Activated T-helper 17 cell treated with anti-CD3 and anti-CD28 coated beads, Interleukin-2, amount 50 U/mL, for 72 hours (primary cell): ENCODE results near the gene EMP1. TPM values are rescaled to one million over a fixed set of nuclear protein-coding genes. Genes with fewer than 3 reads are reported as not detected.
"Not testable (repeated sequence)": the region's sequence is repeated elsewhere in the genome, so short reads cannot be mapped to it uniquely, and the experiment has no call there.

Experiments
- ATAC-seq: fragments of 150-1000 bp; cut with Tn5 transposase; replicated peaks from 2 replicates; pipeline ENCODE4 v1.10.0; 2021; ENCODE audit warnings: mild to moderate bottlenecking, moderate library complexity
- H3K27ac Mint-ChIP-seq: one replicate; pipeline ENCODE4 v1.8.0; 2022; ENCODE audit warnings: mixed read lengths
- H3K27me3 Mint-ChIP-seq: one replicate; pipeline ENCODE4 v1.8.0; 2022; ENCODE audit warnings: mixed read lengths
- H3K36me3 Mint-ChIP-seq: one replicate; pipeline ENCODE4 v1.8.0; 2022; ENCODE audit warnings: low read depth, mild to moderate bottlenecking, mixed read lengths
- H3K4me1 Mint-ChIP-seq: one replicate; pipeline ENCODE4 v1.8.0; 2022; ENCODE audit warnings: mixed read lengths
- H3K4me3 Mint-ChIP-seq: one replicate; pipeline ENCODE4 v1.8.0; 2022; ENCODE audit warnings: mild to moderate bottlenecking, mixed read lengths
- H3K9me3 Mint-ChIP-seq: one replicate; pipeline ENCODE4 v1.8.0; 2022; ENCODE audit warnings: mixed read lengths
- total RNA-seq, 2 donors: library from RNA; stranded (reverse); gene quantifications; one replicate each; pipeline ENCODE4 v1.2.3, GENCODE V29; 2022

The EMP1 gene
- total RNA-seq, 2 donors from 2014 or later = 36.7 to 60.2 TPM

DNA sequence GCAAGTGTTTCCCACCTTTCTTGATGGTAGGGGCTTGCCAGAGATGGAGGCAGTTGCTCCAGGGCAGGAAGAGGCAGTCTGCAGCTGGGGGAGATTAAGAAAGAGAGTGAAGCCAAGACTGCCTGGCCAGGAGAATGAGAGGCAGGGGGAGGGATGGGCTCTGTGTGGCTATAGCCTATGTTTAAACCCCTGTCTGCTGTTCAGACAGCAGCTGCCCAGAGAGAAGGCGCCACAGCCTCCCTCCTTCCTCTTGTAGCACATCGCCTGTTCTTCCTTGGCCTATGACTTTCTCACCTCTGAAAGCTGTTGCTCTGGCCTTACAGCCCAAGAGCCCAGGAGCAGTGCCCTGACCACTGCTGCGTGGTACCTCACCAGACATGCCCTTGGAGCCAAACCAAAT is 61.7 kb downstream of the EMP1 start:
- ATAC-seq = no peak
- Mint-ChIP-seq H3K27ac (no peak overlapping the region), H3K27me3 (no peaks in the 10 kb centered on the region), H3K36me3 (no peaks in the 10 kb centered on the region), H3K4me1 (no peaks in the 10 kb centered on the region), H3K4me3 (no peak overlapping the region), H3K9me3 (no peaks in the 10 kb centered on the region)

DNA sequence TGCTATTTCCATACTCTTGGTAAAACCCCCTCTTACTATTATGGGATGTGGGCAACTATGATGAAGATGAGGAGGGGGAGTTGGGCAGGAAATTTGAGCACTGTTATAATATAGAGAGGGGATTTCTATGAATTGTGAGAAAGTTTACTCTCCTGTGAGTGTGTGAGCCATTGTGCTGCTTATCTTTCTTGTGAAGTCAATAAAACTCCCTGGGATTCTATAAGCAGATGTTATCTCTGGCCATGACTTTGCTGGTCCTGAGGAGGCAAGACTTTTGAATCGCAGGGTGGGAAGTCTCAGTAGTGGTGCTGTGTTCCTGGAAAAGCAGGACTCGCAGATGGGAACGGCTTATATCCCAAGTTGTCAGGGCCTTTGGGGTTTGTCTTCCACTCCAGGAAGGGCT is 62.2 kb downstream of the EMP1 start:
- Mint-ChIP-seq H3K27ac (no peak overlapping the region), H3K9me3 (peaks cover 2% of the 10 kb centered on the region), H3K4me3 (no peak overlapping the region), H3K4me1 (no peaks in the 10 kb centered on the region), H3K36me3 (no peaks in the 10 kb centered on the region), H3K27me3 (peaks cover 3% of the 10 kb centered on the region)
- no peak for ATAC-seq

DNA sequence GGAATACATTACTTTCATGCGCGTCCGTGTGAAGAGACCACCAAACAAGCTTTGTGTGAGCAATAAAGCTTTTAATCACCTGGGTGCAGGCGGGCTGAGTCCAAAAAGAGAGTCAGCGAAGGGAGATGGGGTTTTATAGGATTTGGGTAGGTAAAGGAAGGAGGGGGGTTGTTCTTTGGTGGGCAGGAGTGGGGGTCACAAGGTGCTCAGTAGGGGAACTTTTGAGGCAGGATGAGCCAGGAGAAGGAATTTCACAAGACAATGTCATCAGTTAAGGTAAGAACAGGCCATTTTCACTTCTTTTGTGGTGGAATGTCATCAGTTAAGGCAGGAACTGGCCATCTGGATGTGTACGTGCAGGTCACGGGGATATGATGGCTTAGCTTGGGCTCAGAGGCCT is 63.1 kb downstream of the EMP1 start:
- not testable (repeated sequence) for ATAC-seq, H3K4me1 Mint-ChIP-seq, H3K4me3 Mint-ChIP-seq, H3K27me3 Mint-ChIP-seq, H3K36me3 Mint-ChIP-seq, H3K27ac Mint-ChIP-seq, H3K9me3 Mint-ChIP-seq

DNA sequence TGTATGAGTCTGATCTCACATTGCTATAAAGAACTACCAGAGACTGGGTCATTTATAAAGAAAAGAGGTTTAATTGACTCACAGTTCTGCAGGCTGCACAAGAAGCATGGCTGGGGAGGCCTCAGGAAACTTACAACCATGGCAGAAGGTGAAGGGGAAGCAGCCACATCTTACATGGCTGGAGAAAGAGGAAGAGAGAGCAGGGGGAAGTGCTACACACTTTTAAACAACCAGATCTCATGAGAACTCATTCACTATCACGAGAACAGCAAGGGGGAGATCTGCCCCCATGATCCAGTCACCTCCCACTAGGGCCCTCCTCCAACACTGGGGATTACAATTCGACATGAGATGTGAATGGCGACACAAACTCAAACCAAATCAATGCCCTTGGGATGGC is 71.3 kb downstream of the EMP1 start:
- H3K27ac Mint-ChIP-seq, H3K36me3 Mint-ChIP-seq, ATAC-seq, H3K9me3 Mint-ChIP-seq, H3K4me1 Mint-ChIP-seq, H3K4me3 Mint-ChIP-seq: not testable (repeated sequence)
- peaks cover 23% of the 10 kb centered on the region for H3K27me3 Mint-ChIP-seq

DNA sequence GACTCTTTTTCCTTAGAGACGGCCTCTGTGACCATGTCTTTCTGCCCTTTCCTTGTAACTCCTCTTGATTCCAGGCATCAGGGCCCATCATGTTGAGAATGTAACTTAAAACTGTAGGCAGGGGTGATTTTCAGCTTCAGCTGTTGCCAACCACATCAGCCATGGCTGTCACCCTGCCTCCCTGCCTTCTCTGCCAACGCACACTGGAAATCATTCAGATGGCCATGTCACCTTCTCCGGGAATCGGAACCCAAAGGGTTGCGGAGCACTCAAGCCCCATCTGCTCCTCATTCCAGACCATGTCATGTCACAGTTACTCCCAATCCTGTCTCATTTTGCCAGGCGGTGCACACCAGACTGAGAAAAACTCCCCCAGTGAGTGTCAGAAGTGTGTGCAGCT is 72.1 kb downstream of the EMP1 start:
- peaks cover 3% of the 10 kb centered on the region for H3K9me3 Mint-ChIP-seq
- H3K27ac Mint-ChIP-seq = no peak overlapping the region
- H3K36me3 Mint-ChIP-seq = no peaks in the 10 kb centered on the region
- H3K4me1 Mint-ChIP-seq = no peaks in the 10 kb centered on the region
- no peak for ATAC-seq
- peaks cover 21% of the 10 kb centered on the region for H3K27me3 Mint-ChIP-seq
- no peak overlapping the region for H3K4me3 Mint-ChIP-seq

Other genes starting within 250 kb of the EMP1 start
- not detected for gene GPRC5D, start 244.6 kb upstream of the EMP1 start, total RNA-seq
- 10 to 100 TPM; 14.4 to 16.3 TPM for gene HEBP1, start 196.5 kb upstream of the EMP1 start, total RNA-seq
- 10 to 100 TPM in 1 of 2 donors, 1 to 10 TPM in 1; 9.7 to 14.7 TPM for gene FAM234B, start 152.3 kb upstream of the EMP1 start, total RNA-seq
- gene GSG1, start 93.1 kb upstream of the EMP1 start, total RNA-seq = not detected